SK-N-SH treated with all-trans-retinoic acid at 6 μM for 48 hours (cell line): ENCODE data around the gene ST3GAL5.

ENCODE experiments used
- ATAC-seq: fragments of 200-7000 bp; cut with Tn5 transposase; 3 replicates; pipeline ENCODE4 v1.9.1; 2020; ENCODE audit warnings: mild to moderate bottlenecking, moderate library complexity
- ARNTL ChIP-seq: fragments of 450-650 bp; formaldehyde crosslinking; IDR thresholded peaks from 2 replicates; pipeline ENCODE4 v1.5.0; 2020; ENCODE audit warnings: low read depth, mild to moderate bottlenecking, moderate library complexity, borderline replicate concordance
- BACH2 ChIP-seq: fragments of 250-450 bp; sonication (Bioruptor Pico); IDR thresholded peaks from 2 replicates; pipeline ENCODE4 v1.9.0; 2021; ENCODE audit warnings: mild to moderate bottlenecking, borderline replicate concordance
- CREB5 ChIP-seq: fragments of 250-450 bp; sonication (Bioruptor Pico); IDR thresholded peaks from 2 replicates; pipeline ENCODE4 v1.5.1; 2020; ENCODE audit warnings: low read depth, mild to moderate bottlenecking, moderate library complexity
- CSDC2 ChIP-seq: fragments of 250-450 bp; sonication (Bioruptor Pico); IDR thresholded peaks from 2 replicates; pipeline ENCODE4 v1.5.0; 2020; ENCODE audit warnings: mild to moderate bottlenecking, moderate library complexity
- CSRNP3 ChIP-seq: fragments of 250-450 bp; sonication (Bioruptor Pico); IDR thresholded peaks from 2 replicates; pipeline ENCODE4 v1.5.1; 2021; ENCODE audit warnings: mild to moderate bottlenecking, moderate library complexity
- ESRRG ChIP-seq: fragments of 250-450 bp; sonication (Bioruptor Pico); IDR thresholded peaks from 2 replicates; pipeline ENCODE4 v1.6.1; 2021; ENCODE audit warnings: mild to moderate bottlenecking
- GLIS3 ChIP-seq: fragments of 250-450 bp; sonication (Bioruptor Pico); IDR thresholded peaks from 2 replicates; pipeline ENCODE4 v1.5.0; 2020; ENCODE audit warnings: mild to moderate bottlenecking, moderate library complexity
- OSR1 ChIP-seq: fragments of 250-450 bp; sonication (Bioruptor Pico); IDR thresholded peaks from 2 replicates; pipeline ENCODE4 v1.8.0; 2022; ENCODE audit warnings: moderate library complexity, mild to moderate bottlenecking, inconsistent platforms
- POU6F1 ChIP-seq: fragments of 250-450 bp; sonication (Bioruptor Pico); IDR thresholded peaks from 2 replicates; pipeline ENCODE4 v1.8.0; 2021; ENCODE audit warnings: low read depth, mild to moderate bottlenecking, moderate library complexity, borderline replicate concordance
- PPARA ChIP-seq: fragments of 250-450 bp; sonication (Bioruptor Pico); IDR thresholded peaks from 2 replicates; pipeline ENCODE4 v1.5.0; 2020; ENCODE audit warnings: mild to moderate bottlenecking, borderline replicate concordance
- RARB ChIP-seq: fragments of 250-450 bp; sonication (Bioruptor Pico); IDR thresholded peaks from 2 replicates; pipeline ENCODE4 v1.8.0; 2021; ENCODE audit warnings: mild to moderate bottlenecking, moderate library complexity
- SNAI2 ChIP-seq: fragments of 250-450 bp; sonication (Bioruptor Pico); IDR thresholded peaks from 2 replicates; pipeline ENCODE4 v1.5.0; 2020; ENCODE audit warnings: mild to moderate bottlenecking, moderate library complexity
- TCF4 ChIP-seq: fragments of 250-450 bp; sonication (Bioruptor Pico); IDR thresholded peaks from 2 replicates; pipeline ENCODE4 v1.8.0; 2021; ENCODE audit warnings: mild to moderate bottlenecking, moderate library complexity, borderline replicate concordance
- TOX ChIP-seq: fragments of 250-450 bp; sonication (Bioruptor Pico); IDR thresholded peaks from 2 replicates; pipeline ENCODE4 v1.8.0; 2021; ENCODE audit warnings: mild to moderate bottlenecking, moderate library complexity, borderline replicate concordance
- ZC3H10 ChIP-seq: fragments of 250-450 bp; sonication (Bioruptor Pico); IDR thresholded peaks from 2 replicates; pipeline ENCODE4 v1.5.1; 2021; ENCODE audit warnings: mild to moderate bottlenecking, moderate library complexity
- ZFP3 ChIP-seq: fragments of 250-450 bp; sonication (Bioruptor Pico); IDR thresholded peaks from 2 replicates; pipeline ENCODE4 v1.5.0; 2020; ENCODE audit warnings: mild to moderate bottlenecking, moderate library complexity
- ZFP30 ChIP-seq: fragments of 450-650 bp; formaldehyde crosslinking; IDR thresholded peaks from 2 replicates; pipeline ENCODE4 v1.5.0; 2022; ENCODE audit warnings: mild to moderate bottlenecking, moderate library complexity
- ZNF565 ChIP-seq: fragments of 450-650 bp; formaldehyde crosslinking; conservative IDR thresholded peaks from 2 replicates; pipeline ENCODE4 v1.5.0; 2020; ENCODE audit warnings: low read depth, mild to moderate bottlenecking, moderate library complexity
- ZNF70 ChIP-seq: fragments of 450-650 bp; formaldehyde crosslinking; IDR thresholded peaks from 2 replicates; pipeline ENCODE4 v1.5.0; 2020; ENCODE audit warnings: mild to moderate bottlenecking, moderate library complexity
- ZNF8 ChIP-seq: fragments of 450-650 bp; formaldehyde crosslinking; IDR thresholded peaks from 2 replicates; pipeline ENCODE4 v1.5.0; 2020; ENCODE audit warnings: mild to moderate bottlenecking, moderate library complexity
- TF ChIP-seq, protein P1 (sequence below): fragments of 250-450 bp; sonication (Bioruptor Pico); IDR thresholded peaks from 2 replicates; pipeline ENCODE4 v1.5.0; 2020; ENCODE audit warnings: mild to moderate bottlenecking, moderate library complexity
- TF ChIP-seq, protein P2 (sequence below): fragments of 250-450 bp; sonication (Bioruptor Pico); IDR thresholded peaks from 2 replicates; pipeline ENCODE4 v1.8.0; 2020; ENCODE audit warnings: mild to moderate bottlenecking, moderate library complexity, borderline replicate concordance

ST3GAL5 gene

GRCh38 chr2:85864654-85865053, 24.1 kb downstream of the ST3GAL5 start:
- no peak for TF ChIP-seq OSR1 (CRISPR knock-in tag)
- no peak for TF ChIP-seq SNAI2 (CRISPR knock-in tag)
- no peak for TF ChIP-seq BACH2 (CRISPR knock-in tag)
- no peak for ATAC-seq

GRCh38 chr2:85862426-85862825, 26.4 kb downstream of the ST3GAL5 start:
- no peak for ATAC-seq

DNA sequence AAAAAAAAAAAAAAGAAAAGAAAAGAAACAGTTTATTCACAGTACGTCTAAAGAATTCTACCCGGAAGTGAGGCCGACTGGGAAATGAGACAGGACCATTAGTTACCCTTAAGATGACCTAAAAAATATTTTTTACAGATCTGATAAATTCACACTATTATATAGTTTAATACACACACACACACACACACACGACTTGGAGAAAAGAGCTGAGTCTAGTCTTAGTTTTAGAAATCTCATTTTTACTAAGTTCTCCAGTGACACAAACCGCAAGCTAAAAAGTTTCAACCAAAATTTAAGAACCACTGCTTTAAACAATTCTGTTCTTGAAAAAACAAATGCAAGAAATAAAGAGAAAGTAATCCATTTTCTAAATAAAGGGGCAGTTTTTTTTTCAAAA, 27.1 kb downstream of the ST3GAL5 start:
- TF ChIP-seq ZC3H10 (CRISPR knock-in tag) = no peak
- TF ChIP-seq ZFP30 (CRISPR knock-in tag) = no peak
- no peak for TF ChIP-seq ESRRG (CRISPR knock-in tag)
- TF ChIP-seq, protein P1, sequence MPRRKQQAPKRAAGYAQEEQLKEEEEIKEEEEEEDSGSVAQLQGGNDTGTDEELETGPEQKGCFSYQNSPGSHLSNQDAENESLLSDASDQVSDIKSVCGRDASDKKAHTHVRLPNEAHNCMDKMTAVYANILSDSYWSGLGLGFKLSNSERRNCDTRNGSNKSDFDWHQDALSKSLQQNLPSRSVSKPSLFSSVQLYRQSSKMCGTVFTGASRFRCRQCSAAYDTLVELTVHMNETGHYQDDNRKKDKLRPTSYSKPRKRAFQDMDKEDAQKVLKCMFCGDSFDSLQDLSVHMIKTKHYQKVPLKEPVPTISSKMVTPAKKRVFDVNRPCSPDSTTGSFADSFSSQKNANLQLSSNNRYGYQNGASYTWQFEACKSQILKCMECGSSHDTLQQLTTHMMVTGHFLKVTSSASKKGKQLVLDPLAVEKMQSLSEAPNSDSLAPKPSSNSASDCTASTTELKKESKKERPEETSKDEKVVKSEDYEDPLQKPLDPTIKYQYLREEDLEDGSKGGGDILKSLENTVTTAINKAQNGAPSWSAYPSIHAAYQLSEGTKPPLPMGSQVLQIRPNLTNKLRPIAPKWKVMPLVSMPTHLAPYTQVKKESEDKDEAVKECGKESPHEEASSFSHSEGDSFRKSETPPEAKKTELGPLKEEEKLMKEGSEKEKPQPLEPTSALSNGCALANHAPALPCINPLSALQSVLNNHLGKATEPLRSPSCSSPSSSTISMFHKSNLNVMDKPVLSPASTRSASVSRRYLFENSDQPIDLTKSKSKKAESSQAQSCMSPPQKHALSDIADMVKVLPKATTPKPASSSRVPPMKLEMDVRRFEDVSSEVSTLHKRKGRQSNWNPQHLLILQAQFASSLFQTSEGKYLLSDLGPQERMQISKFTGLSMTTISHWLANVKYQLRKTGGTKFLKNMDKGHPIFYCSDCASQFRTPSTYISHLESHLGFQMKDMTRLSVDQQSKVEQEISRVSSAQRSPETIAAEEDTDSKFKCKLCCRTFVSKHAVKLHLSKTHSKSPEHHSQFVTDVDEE (CRISPR knock-in tag) = no peak

More at GRCh38 chr2:85862426-85862825, 26.4 kb downstream of the ST3GAL5 start:
- no peak for TF ChIP-seq ZNF8 (CRISPR knock-in tag)
- TF ChIP-seq ZFP30 (CRISPR knock-in tag) = no peak
- TF ChIP-seq CSRNP3 = no peak
- no peak for TF ChIP-seq ZNF565
- no peak for TF ChIP-seq CSDC2 (CRISPR knock-in tag)
- no peak for TF ChIP-seq ARNTL
- no peak for TF ChIP-seq PPARA
- no peak for TF ChIP-seq ZNF70 (CRISPR knock-in tag)
- TF ChIP-seq OSR1 (CRISPR knock-in tag) = no peak

DNA sequence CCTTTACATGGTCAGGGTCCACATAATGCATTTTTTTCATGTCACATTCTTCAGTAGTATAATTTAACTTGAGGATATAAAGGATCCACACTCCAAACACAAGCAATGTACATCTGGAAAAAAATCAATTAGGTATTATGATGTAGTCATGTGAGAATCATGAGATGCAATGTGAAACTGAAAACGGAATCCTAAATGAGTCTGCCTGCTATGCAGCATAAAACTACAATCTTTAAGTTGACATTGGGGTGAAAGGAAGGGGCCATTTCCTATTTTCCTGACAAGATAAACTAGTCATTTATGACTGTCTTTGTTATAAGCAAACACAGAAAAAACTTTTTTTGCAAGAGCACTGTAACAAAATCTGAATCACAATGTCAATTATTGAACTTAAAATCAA, 27.6 kb downstream of the ST3GAL5 start:
- ATAC-seq = no peak
- TF ChIP-seq ZNF565 = no peak
- TF ChIP-seq SNAI2 (CRISPR knock-in tag) = no peak
- TF ChIP-seq CREB5 (CRISPR knock-in tag) = no peak
- TF ChIP-seq BACH2 (CRISPR knock-in tag) = no peak
- TF ChIP-seq ZFP3 (CRISPR knock-in tag) = no peak
- TF ChIP-seq TOX (CRISPR knock-in tag) = no peak
- TF ChIP-seq CSDC2 (CRISPR knock-in tag) = no peak
- TF ChIP-seq PPARA = no peak
- TF ChIP-seq POU6F1 (CRISPR knock-in tag) = no peak
- TF ChIP-seq GLIS3 (CRISPR knock-in tag) = no peak
- TF ChIP-seq ZFP30 (CRISPR knock-in tag) = no peak
- TF ChIP-seq, protein P2, sequence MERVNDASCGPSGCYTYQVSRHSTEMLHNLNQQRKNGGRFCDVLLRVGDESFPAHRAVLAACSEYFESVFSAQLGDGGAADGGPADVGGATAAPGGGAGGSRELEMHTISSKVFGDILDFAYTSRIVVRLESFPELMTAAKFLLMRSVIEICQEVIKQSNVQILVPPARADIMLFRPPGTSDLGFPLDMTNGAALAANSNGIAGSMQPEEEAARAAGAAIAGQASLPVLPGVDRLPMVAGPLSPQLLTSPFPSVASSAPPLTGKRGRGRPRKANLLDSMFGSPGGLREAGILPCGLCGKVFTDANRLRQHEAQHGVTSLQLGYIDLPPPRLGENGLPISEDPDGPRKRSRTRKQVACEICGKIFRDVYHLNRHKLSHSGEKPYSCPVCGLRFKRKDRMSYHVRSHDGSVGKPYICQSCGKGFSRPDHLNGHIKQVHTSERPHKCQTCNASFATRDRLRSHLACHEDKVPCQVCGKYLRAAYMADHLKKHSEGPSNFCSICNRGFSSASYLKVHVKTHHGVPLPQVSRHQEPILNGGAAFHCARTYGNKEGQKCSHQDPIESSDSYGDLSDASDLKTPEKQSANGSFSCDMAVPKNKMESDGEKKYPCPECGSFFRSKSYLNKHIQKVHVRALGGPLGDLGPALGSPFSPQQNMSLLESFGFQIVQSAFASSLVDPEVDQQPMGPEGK = no peak
- TF ChIP-seq OSR1 (CRISPR knock-in tag) = no peak
- TF ChIP-seq ZNF70 (CRISPR knock-in tag) = no peak
- TF ChIP-seq ARNTL = no peak
- TF ChIP-seq, protein P1 (CRISPR knock-in tag) = no peak
- no peak for TF ChIP-seq TCF4 (CRISPR knock-in tag)
- TF ChIP-seq CSRNP3 = no peak
- TF ChIP-seq RARB = no peak
- no peak for TF ChIP-seq ZNF8 (CRISPR knock-in tag)

More for the DNA sequence above, 27.1 kb downstream of the ST3GAL5 start:
- no peak for ATAC-seq
